SK-N-SH treated with all-trans-retinoic acid at 6 μM for 48 hours (cell line): ENCODE measurements around the gene SEC22C.

Experiments
- CSRNP3 ChIP-seq: fragments of 250-450 bp; sonication (Bioruptor Pico); IDR thresholded peaks from 2 replicates; pipeline ENCODE4 v1.5.1; 2021; ENCODE audit warnings: mild to moderate bottlenecking, moderate library complexity
- ESRRG ChIP-seq: fragments of 250-450 bp; sonication (Bioruptor Pico); IDR thresholded peaks from 2 replicates; pipeline ENCODE4 v1.6.1; 2021; ENCODE audit warnings: mild to moderate bottlenecking
- GLIS3 ChIP-seq: fragments of 250-450 bp; sonication (Bioruptor Pico); IDR thresholded peaks from 2 replicates; pipeline ENCODE4 v1.5.0; 2020; ENCODE audit warnings: mild to moderate bottlenecking, moderate library complexity
- ISL1 ChIP-seq: fragments of 250-450 bp; sonication (Bioruptor Pico); IDR thresholded peaks from 2 replicates; pipeline ENCODE4 v2.1.2; 2022; ENCODE audit warnings: mild to moderate bottlenecking, moderate library complexity
- PATZ1 ChIP-seq: fragments of 250-450 bp; sonication (Bioruptor Pico); IDR thresholded peaks from 2 replicates; pipeline ENCODE4 v1.8.0; 2020; ENCODE audit warnings: mild to moderate bottlenecking, moderate library complexity, borderline replicate concordance
- RARB ChIP-seq: fragments of 250-450 bp; sonication (Bioruptor Pico); IDR thresholded peaks from 2 replicates; pipeline ENCODE4 v1.8.0; 2021; ENCODE audit warnings: mild to moderate bottlenecking, moderate library complexity
- TSHZ2 ChIP-seq: fragments of 250-450 bp; sonication (Bioruptor Pico); IDR thresholded peaks from 2 replicates; pipeline ENCODE4 v1.5.0; 2020; ENCODE audit warnings: mild to moderate bottlenecking, moderate library complexity
- ZFP3 ChIP-seq: fragments of 250-450 bp; sonication (Bioruptor Pico); IDR thresholded peaks from 2 replicates; pipeline ENCODE4 v1.5.0; 2020; ENCODE audit warnings: mild to moderate bottlenecking, moderate library complexity
- ZFP30 ChIP-seq: fragments of 450-650 bp; formaldehyde crosslinking; IDR thresholded peaks from 2 replicates; pipeline ENCODE4 v1.5.0; 2022; ENCODE audit warnings: mild to moderate bottlenecking, moderate library complexity
- ZNF565 ChIP-seq: fragments of 450-650 bp; formaldehyde crosslinking; conservative IDR thresholded peaks from 2 replicates; pipeline ENCODE4 v1.5.0; 2020; ENCODE audit warnings: low read depth, mild to moderate bottlenecking, moderate library complexity

GRCh38 chr3:42591811-42592210, 10.0 kb upstream of the SEC22C start:
- TF ChIP-seq TSHZ2 (CRISPR knock-in tag) = no peak
- no peak for TF ChIP-seq PATZ1 (CRISPR knock-in tag)
- TF ChIP-seq ESRRG (CRISPR knock-in tag) = no peak
- TF ChIP-seq GLIS3 (CRISPR knock-in tag) = no peak
- TF ChIP-seq ZFP3 = no peak
- no peak for TF ChIP-seq ZFP30
- TF ChIP-seq RARB (CRISPR knock-in tag) = no peak
- no peak for TF ChIP-seq ISL1
- no peak for TF ChIP-seq ZNF565 (CRISPR knock-in tag)
- TF ChIP-seq CSRNP3 (CRISPR knock-in tag) = no peak
